ENCODE measurements around the gene LIPE. TPM values are rescaled to one million over a fixed set of nuclear protein-coding genes. Genes with fewer than 3 reads are reported as not detected.

The LIPE gene
- total and polyA plus RNA-seq, 3 experiments from 2014 or later = 5.0 to 22.7 (median 22.2) TPM

GRCh38 chr19:42388851-42389489, 38.2 kb downstream of the LIPE start:
- H3K9me3 Mint-ChIP-seq = no peaks in the 10 kb centered on the region
- peaks cover 6% of the 10 kb centered on the region for H3K4me1 ChIP-seq (ENCODE audit: insufficient read depth, low read length)
- peak overlapping the region in 1 of 7 donors; percentile 38 for H3K4me3 Mint-ChIP-seq
- H3K4me1 Mint-ChIP-seq = peaks cover 5 to 7% (median 6%) of the 10 kb centered on the region in 3 donors
- ChIA-PET POLR2A (no interaction called here), CTCF (interaction anchor here (0.7 kb wide), 1 partner anchor 12 kb away, joined by 3 read pairs; no protein-coding TSS in a partner anchor)
- H3K36me3 Mint-ChIP-seq = no peaks in the 10 kb centered on the region
- DNase-seq = no peak
- H3K9me3 ChIP-seq (ENCODE audit: low read length) = no peaks in the 10 kb centered on the region
- no peak overlapping the region for H3K4me3 ChIP-seq (ENCODE audit: low read length)
- H3K36me3 ChIP-seq (ENCODE audit: insufficient read depth, low read length) = no peaks in the 10 kb centered on the region
- no peak overlapping the region for H3K27ac ChIP-seq (ENCODE audit: low read depth, low read length)
- no peak overlapping the region for H3K27ac Mint-ChIP-seq
- peaks cover 30 to 37% of the 10 kb centered on the region in 2 donors for H3K27me3 Mint-ChIP-seq
- peaks cover 4% of the 10 kb centered on the region for H3K27me3 ChIP-seq (ENCODE audit: insufficient read depth, low read length, poor library complexity, severe bottlenecking)

- no peaks in the 10 kb centered on the region for H3K9me3 Mint-ChIP-seq
- no peaks in the 10 kb centered on the region for H3K36me3 ChIP-seq (ENCODE audit: insufficient read depth, low read length)
- CTCF ChIA-PET = interaction anchor here (1.0 to 2.4 kb wide), 4 partner anchors 10 to 53 kb away, joined by 3 to 11 read pairs (median 4); no protein-coding TSS in a partner anchor
- H3K4me1 ChIP-seq (ENCODE audit: insufficient read depth, low read length) = peaks cover 6% of the 10 kb centered on the region
- H3K36me3 Mint-ChIP-seq = no peaks in the 10 kb centered on the region
- peaks cover 30 to 50% of the 10 kb centered on the region in 2 donors for H3K27me3 Mint-ChIP-seq
- peak overlapping the region; percentile 26 to 79 (median 50) for H3K4me3 Mint-ChIP-seq
- DNase-seq = peak; percentile 47 to 68 (median 56)
- H3K27ac ChIP-seq (ENCODE audit: low read depth, low read length) = no peak overlapping the region
- peaks cover 5 to 7% (median 6%) of the 10 kb centered on the region in 3 donors for H3K4me1 Mint-ChIP-seq
- H3K27me3 ChIP-seq (ENCODE audit: insufficient read depth, low read length, poor library complexity, severe bottlenecking) = peaks cover 4% of the 10 kb centered on the region
- no peak overlapping the region for H3K4me3 ChIP-seq (ENCODE audit: low read length)
- H3K27ac Mint-ChIP-seq = peak overlapping the region in 2 of 8 donors; percentile 3 to 70
- H3K9me3 ChIP-seq (ENCODE audit: low read length) = no peaks in the 10 kb centered on the region
- POLR2A ChIA-PET = no interaction called here
Measured at GRCh38 chr19:42386974-42387707, 40.0 kb downstream of the LIPE start.

GRCh38 chr19:42380155-42380554, 47.0 kb downstream of the LIPE start:
- H3K4me3 ChIP-seq (ENCODE audit: low read length) = no peak overlapping the region
- POLR2A ChIA-PET = no interaction called here
- no peaks in the 10 kb centered on the region for H3K36me3 ChIP-seq (ENCODE audit: insufficient read depth, low read length)
- H3K27me3 Mint-ChIP-seq = peaks cover 11 to 29% of the 10 kb centered on the region in 2 donors
- H3K27me3 ChIP-seq (ENCODE audit: insufficient read depth, low read length, poor library complexity, severe bottlenecking) = no peaks in the 10 kb centered on the region
- DNase-seq = no peak
- H3K9me3 Mint-ChIP-seq = no peaks in the 10 kb centered on the region
- H3K36me3 Mint-ChIP-seq = peaks cover 0 to 5% (median under 1%) of the 10 kb centered on the region in 3 donors
- CTCF ChIA-PET = interaction anchor here (1.3 kb wide), 1 partner anchor 271 kb away, joined by 3 read pairs; no protein-coding TSS in a partner anchor
- no peak overlapping the region for H3K27ac ChIP-seq (ENCODE audit: low read depth, low read length)
- peaks cover 0 to 2% (median 0%) of the 10 kb centered on the region in 3 donors for H3K4me1 Mint-ChIP-seq
- no peaks in the 10 kb centered on the region for H3K9me3 ChIP-seq (ENCODE audit: low read length)
- no peak overlapping the region for H3K4me3 Mint-ChIP-seq
- no peak overlapping the region for H3K27ac Mint-ChIP-seq
- H3K4me1 ChIP-seq (ENCODE audit: insufficient read depth, low read length) = no peaks in the 10 kb centered on the region

GRCh38 chr19:42378225-42379215, 48.7 kb downstream of the LIPE start:
- Mint-ChIP-seq H3K27ac (no peak overlapping the region), H3K36me3 (peaks cover 0 to 12% (median 3%) of the 10 kb centered on the region in 3 donors), H3K4me3 (no peak overlapping the region), H3K27me3 (peaks cover 9 to 29% of the 10 kb centered on the region in 2 donors), H3K4me1 (peaks cover 0 to 2% (median 0%) of the 10 kb centered on the region in 3 donors), H3K9me3 (no peaks in the 10 kb centered on the region)
- Histone ChIP-seq H3K27me3 (ENCODE audit: insufficient read depth, low read length, poor library complexity, severe bottlenecking) (no peaks in the 10 kb centered on the region), H3K27ac (ENCODE audit: low read depth, low read length) (no peak overlapping the region), H3K36me3 (ENCODE audit: insufficient read depth, low read length) (no peaks in the 10 kb centered on the region), H3K9me3 (ENCODE audit: low read length) (no peaks in the 10 kb centered on the region), H3K4me1 (ENCODE audit: insufficient read depth, low read length) (no peaks in the 10 kb centered on the region), H3K4me3 (ENCODE audit: low read length) (no peak overlapping the region)
- DNase-seq = no peak
- ChIA-PET POLR2A (no interaction called here), CTCF (interaction anchor here (1.3 to 1.4 kb wide), 2 partner anchors 23 to 270 kb away, joined by 3 to 4 read pairs; no protein-coding TSS in a partner anchor)

GRCh38 chr19:42376177-42376555, 51.0 kb downstream of the LIPE start:
- Mint-ChIP-seq H3K27me3 (peaks cover 2 to 9% of the 10 kb centered on the region in 2 donors), H3K4me1 (peaks cover 0 to 2% (median 0%) of the 10 kb centered on the region in 3 donors), H3K36me3 (peaks cover 0 to 14% (median 6%) of the 10 kb centered on the region in 3 donors), H3K9me3 (no peaks in the 10 kb centered on the region), H3K27ac (peak overlapping the region in 1 of 8 donors; percentile 72), H3K4me3 (no peak overlapping the region)
- Histone ChIP-seq H3K9me3 (ENCODE audit: low read length) (no peaks in the 10 kb centered on the region), H3K27ac (ENCODE audit: low read depth, low read length) (no peak overlapping the region), H3K36me3 (ENCODE audit: insufficient read depth, low read length) (no peaks in the 10 kb centered on the region), H3K4me1 (ENCODE audit: insufficient read depth, low read length) (no peaks in the 10 kb centered on the region), H3K27me3 (ENCODE audit: insufficient read depth, low read length, poor library complexity, severe bottlenecking) (no peaks in the 10 kb centered on the region), H3K4me3 (ENCODE audit: low read length) (no peak overlapping the region)
- ChIA-PET POLR2A (no interaction called here), CTCF (no interaction called here)
- DNase-seq = no peak

- Mint-ChIP-seq H3K27me3 (peaks cover 2 to 6% of the 10 kb centered on the region in 2 donors), H3K4me1 (peaks cover 0 to 2% (median 0%) of the 10 kb centered on the region in 3 donors), H3K36me3 (peaks cover 0 to 14% (median 6%) of the 10 kb centered on the region in 3 donors), H3K9me3 (no peaks in the 10 kb centered on the region), H3K4me3 (no peak overlapping the region), H3K27ac (no peak overlapping the region)
- POLR2A ChIA-PET = no interaction called here
- Histone ChIP-seq H3K27ac (ENCODE audit: low read depth, low read length) (no peak overlapping the region), H3K9me3 (ENCODE audit: low read length) (no peaks in the 10 kb centered on the region), H3K27me3 (ENCODE audit: insufficient read depth, low read length, poor library complexity, severe bottlenecking) (no peaks in the 10 kb centered on the region), H3K36me3 (ENCODE audit: insufficient read depth, low read length) (no peaks in the 10 kb centered on the region), H3K4me1 (ENCODE audit: insufficient read depth, low read length) (no peaks in the 10 kb centered on the region), H3K4me3 (ENCODE audit: low read length) (no peak overlapping the region)
- CTCF ChIA-PET = no interaction called here
- no peak for DNase-seq
Measured at GRCh38 chr19:42375415-42376176, 51.6 kb downstream of the LIPE start.

- ChIA-PET CTCF (no interaction called here), POLR2A (no interaction called here)
- H3K27me3 ChIP-seq (ENCODE audit: insufficient read depth, low read length, poor library complexity, severe bottlenecking) = no peaks in the 10 kb centered on the region
- no peak overlapping the region for H3K4me3 ChIP-seq (ENCODE audit: low read length)
- no peak overlapping the region for H3K27ac ChIP-seq (ENCODE audit: low read depth, low read length)
- H3K27me3 Mint-ChIP-seq = no peaks in the 10 kb centered on the region
- H3K36me3 Mint-ChIP-seq = peaks cover 0 to 14% (median 6%) of the 10 kb centered on the region in 3 donors
- DNase-seq = no peak
- H3K4me3 Mint-ChIP-seq = no peak overlapping the region
- no peak overlapping the region for H3K27ac Mint-ChIP-seq
- H3K9me3 Mint-ChIP-seq = no peaks in the 10 kb centered on the region
- no peaks in the 10 kb centered on the region for H3K36me3 ChIP-seq (ENCODE audit: insufficient read depth, low read length)
- H3K4me1 Mint-ChIP-seq = peaks cover 0 to 2% (median 0%) of the 10 kb centered on the region in 3 donors
- H3K9me3 ChIP-seq (ENCODE audit: low read length) = no peaks in the 10 kb centered on the region
- no peaks in the 10 kb centered on the region for H3K4me1 ChIP-seq (ENCODE audit: insufficient read depth, low read length)
Measured at GRCh38 chr19:42374826-42375376, 52.3 kb downstream of the LIPE start.
